Omental fat pad (tissue), 4 donors: ENCODE measurements around the gene KASH5. TPM values are rescaled to one million over a fixed set of nuclear protein-coding genes. Genes with fewer than 3 reads are reported as not detected.

Experiments used
- ATAC-seq: fragments of 150-250 bp; one replicate; pipeline ENCODE4 v1.9.1; 2016; ENCODE audit warnings: mild to moderate bottlenecking, moderate library complexity; ENCODE audit not compliant: low FRiP score
- DNase-seq: peaks from one replicate; pipeline ENCODE4 v3.0.0-alpha.2; 2019; ENCODE audit warnings: low spot score
- CTCF ChIP-seq, 3 donors: fragments of 450-650 bp; IDR thresholded peaks; one replicate each; pipeline ENCODE4 v1.5.1; 2016 to 2017; ENCODE audit warnings: antibody characterized with exemption in 3 of 3, mild to moderate bottlenecking in 3 of 3, moderate library complexity in 2 of 3
- total RNA-seq, 4 donors: library from RNA; depleted of rRNA; stranded (reverse); fragments of >200 nt; gene quantifications; one replicate each; pipeline ENCODE4 v1.1.0, GENCODE V29; 2016

Gene KASH5
- total RNA-seq, 4 donors from 2014 or later: 0.56 TPM; not detected in 3

GRCh38 chr19:49431330-49431749 is 43.3 kb downstream of the KASH5 start:
- no peak for ATAC-seq
- no peak for DNase-seq
- TF ChIP-seq CTCF (IDR thresholded peaks at IDR 0.05): no peak

- TF ChIP-seq CTCF (IDR thresholded peaks at IDR 0.05): no peak
- no peak for ATAC-seq
- DNase-seq: no peak
These were observed 44.4 kb downstream of the KASH5 start for GRCh38 chr19:49432141-49433073.

GRCh38 chr19:49433240-49433901 is 45.3 kb downstream of the KASH5 start:
- TF ChIP-seq CTCF (IDR thresholded peaks at IDR 0.05): no peak
- no peak for ATAC-seq

GRCh38 chr19:49434907-49435583 is 47.0 kb downstream of the KASH5 start:
- ATAC-seq: no peak

More at GRCh38 chr19:49433240-49433901, 45.3 kb downstream of the KASH5 start:
- DNase-seq: no peak

GRCh38 chr19:49435670-49436069 is 47.6 kb downstream of the KASH5 start:
- ATAC-seq (no peak), DNase-seq (no peak)
- no peak for TF ChIP-seq CTCF (IDR thresholded peaks at IDR 0.05)

More at GRCh38 chr19:49434907-49435583, 47.0 kb downstream of the KASH5 start:
- no peak for DNase-seq
- TF ChIP-seq CTCF (IDR thresholded peaks at IDR 0.05): no peak

- no peak for ATAC-seq
- TF ChIP-seq CTCF (IDR thresholded peaks at IDR 0.05): no peak
- DNase-seq: no peak
These were observed 48.5 kb downstream of the KASH5 start for GRCh38 chr19:49436381-49437017.
